ENCODE measurements around the gene KCNK15. TPM values are rescaled to one million over a fixed set of nuclear protein-coding genes. Genes with fewer than 3 reads are reported as not detected.

The KCNK15 gene
- total and polyA plus RNA-seq, 10 donors = 0.06 to 0.92 (median 0.26) TPM; not detected in 3

GRCh38 chr20:44720621-44720996 is 25.1 kb upstream of the KCNK15 start:
- intact Hi-C loops (cut with DNase I; ENCODE audit: low total_unique reads) = no loop called here
- Histone ChIP-seq H3K27ac (no peak overlapping the region), H3K9me3 (no peaks in the 10 kb centered on the region), H3K4me3 (no peak overlapping the region), H3K27me3 (replicated peaks in 1 of 7) (peaks cover 0 to 9% (median 0%) of the 10 kb centered on the region in 7 donors), H3K4me1 (peaks cover 0 to 2% (median 0%) of the 10 kb centered on the region in 6 donors), H3K36me3 (no peaks in the 10 kb centered on the region)
- no peak for TF ChIP-seq CTCF (IDR thresholded peaks at IDR 0.05 in 8 of 11, conservative IDR thresholded peaks at IDR 0.05 in 3 of 11)
- TF ChIP-seq POLR2AphosphoS5 (IDR thresholded peaks at IDR 0.05) = no peak
- TF ChIP-seq POLR2A (IDR thresholded peaks at IDR 0.05) = no peak
- DNase-seq = no peak
- whole genome bisulfite sequencing, 5 donors = 64 to 83% (median 77%) methylated on average over 7 of the region's 7 CpGs

- Histone ChIP-seq H3K27me3 (replicated peaks in 1 of 7) (peaks cover 0 to 9% (median 0%) of the 10 kb centered on the region in 7 donors), H3K36me3 (no peaks in the 10 kb centered on the region), H3K9me3 (no peaks in the 10 kb centered on the region), H3K4me3 (no peak overlapping the region), H3K27ac (no peak overlapping the region), H3K4me1 (no peaks in the 10 kb centered on the region)
- intact Hi-C loops (cut with DNase I; ENCODE audit: low total_unique reads) = no loop called here
- no peak for DNase-seq
- TF ChIP-seq POLR2AphosphoS5 (IDR thresholded peaks at IDR 0.05) (no peak), CTCF (IDR thresholded peaks at IDR 0.05 in 8 of 11, conservative IDR thresholded peaks at IDR 0.05 in 3 of 11) (no peak), POLR2A (IDR thresholded peaks at IDR 0.05) (no peak)
- 71 to 84% (median 80%) methylated on average over 11 of the region's 11 CpGs for WGBS, 5 donors
Observed at GRCh38 chr20:44720997-44721784, 24.5 kb upstream of the KCNK15 start.

GRCh38 chr20:44721785-44722054 is 23.9 kb upstream of the KCNK15 start:
- 91 to 100% (median 97%) methylated on average over 1 of the region's 1 CpG for WGBS, 5 donors
- Histone ChIP-seq H3K36me3 (no peaks in the 10 kb centered on the region), H3K4me3 (no peak overlapping the region), H3K27me3 (replicated peaks in 1 of 7) (peaks cover 0 to 9% (median 0%) of the 10 kb centered on the region in 7 donors), H3K4me1 (no peaks in the 10 kb centered on the region), H3K9me3 (no peaks in the 10 kb centered on the region), H3K27ac (no peak overlapping the region)
- TF ChIP-seq POLR2AphosphoS5 (IDR thresholded peaks at IDR 0.05) = no peak
- no peak for TF ChIP-seq POLR2A (IDR thresholded peaks at IDR 0.05)
- no peak for DNase-seq
- intact Hi-C loops (cut with DNase I; ENCODE audit: low total_unique reads) = no loop called here

- H3K4me3 ChIP-seq = no peak overlapping the region
- H3K27me3 ChIP-seq (replicated peaks in 1 of 7) = peaks cover 0 to 9% (median 0%) of the 10 kb centered on the region in 7 donors
- no peak for DNase-seq
- H3K36me3 ChIP-seq = no peaks in the 10 kb centered on the region
- no peaks in the 10 kb centered on the region for H3K9me3 ChIP-seq
- TF ChIP-seq POLR2A (IDR thresholded peaks at IDR 0.05) = no peak
- TF ChIP-seq POLR2AphosphoS5 (IDR thresholded peaks at IDR 0.05) = no peak
- no peak for TF ChIP-seq CTCF (IDR thresholded peaks at IDR 0.05 in 8 of 11, conservative IDR thresholded peaks at IDR 0.05 in 3 of 11)
- H3K27ac ChIP-seq = no peak overlapping the region
- H3K4me1 ChIP-seq = no peaks in the 10 kb centered on the region
- intact Hi-C loops (cut with DNase I; ENCODE audit: low total_unique reads) = no loop called here
- 63 to 72% (median 64%) methylated on average over 2 of the region's 2 CpGs for WGBS, 5 donors
Observed at GRCh38 chr20:44722990-44723389, 22.7 kb upstream of the KCNK15 start.
